Astrocyte of the spinal cord (primary cell): ENCODE data around the gene OR6B2.

Experiments
- DNase-seq: peaks from one replicate; pipeline ENCODE4 v3.0.0; 2011; ENCODE audit warnings: low read depth, low spot score
- H3K4me3 ChIP-seq: 2 replicates; pipeline ENCODE4 v1.5.1; 2011; ENCODE audit warnings: low read depth, mild to moderate bottlenecking, low read length, moderate library complexity
- in situ Hi-C: cut with HindIII; loops from 2 replicates; pipeline ENCODE4 v1.10.0; 2017; ENCODE audit warnings: low sequenced_read_pairs
- TF ChIP-seq, protein P1 (sequence below): IDR thresholded peaks from 2 replicates; pipeline ENCODE4 v1.5.1; 2012; ENCODE audit warnings: low read depth, mild to moderate bottlenecking, low read length, inconsistent platforms

OR6B2 gene

DNA sequence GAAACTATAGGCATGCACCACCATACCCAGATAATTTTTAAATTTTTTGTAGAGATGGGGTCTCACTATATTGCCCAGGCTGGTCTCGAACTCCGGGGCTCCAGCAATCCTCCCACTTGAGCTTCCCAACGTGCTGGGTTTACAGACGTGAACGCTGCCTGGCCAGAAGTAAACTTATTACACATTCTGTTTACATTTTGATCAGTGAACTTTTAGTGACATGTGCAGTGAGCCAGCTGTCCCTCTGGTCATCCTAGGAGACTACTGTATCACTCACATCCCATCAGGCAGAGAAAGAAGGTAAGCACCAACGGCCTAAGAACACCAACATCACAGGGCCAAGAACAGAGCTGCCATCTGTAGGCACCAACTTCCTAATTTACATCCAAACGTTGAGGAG is 27.2 kb downstream of the OR6B2 start:
- H3K4me3 ChIP-seq, result no peak overlapping the region
- in situ Hi-C loops, result no loop called here
- DNase-seq, result no peak
- TF ChIP-seq, protein P1, sequence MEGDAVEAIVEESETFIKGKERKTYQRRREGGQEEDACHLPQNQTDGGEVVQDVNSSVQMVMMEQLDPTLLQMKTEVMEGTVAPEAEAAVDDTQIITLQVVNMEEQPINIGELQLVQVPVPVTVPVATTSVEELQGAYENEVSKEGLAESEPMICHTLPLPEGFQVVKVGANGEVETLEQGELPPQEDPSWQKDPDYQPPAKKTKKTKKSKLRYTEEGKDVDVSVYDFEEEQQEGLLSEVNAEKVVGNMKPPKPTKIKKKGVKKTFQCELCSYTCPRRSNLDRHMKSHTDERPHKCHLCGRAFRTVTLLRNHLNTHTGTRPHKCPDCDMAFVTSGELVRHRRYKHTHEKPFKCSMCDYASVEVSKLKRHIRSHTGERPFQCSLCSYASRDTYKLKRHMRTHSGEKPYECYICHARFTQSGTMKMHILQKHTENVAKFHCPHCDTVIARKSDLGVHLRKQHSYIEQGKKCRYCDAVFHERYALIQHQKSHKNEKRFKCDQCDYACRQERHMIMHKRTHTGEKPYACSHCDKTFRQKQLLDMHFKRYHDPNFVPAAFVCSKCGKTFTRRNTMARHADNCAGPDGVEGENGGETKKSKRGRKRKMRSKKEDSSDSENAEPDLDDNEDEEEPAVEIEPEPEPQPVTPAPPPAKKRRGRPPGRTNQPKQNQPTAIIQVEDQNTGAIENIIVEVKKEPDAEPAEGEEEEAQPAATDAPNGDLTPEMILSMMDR, result no peak

DNA sequence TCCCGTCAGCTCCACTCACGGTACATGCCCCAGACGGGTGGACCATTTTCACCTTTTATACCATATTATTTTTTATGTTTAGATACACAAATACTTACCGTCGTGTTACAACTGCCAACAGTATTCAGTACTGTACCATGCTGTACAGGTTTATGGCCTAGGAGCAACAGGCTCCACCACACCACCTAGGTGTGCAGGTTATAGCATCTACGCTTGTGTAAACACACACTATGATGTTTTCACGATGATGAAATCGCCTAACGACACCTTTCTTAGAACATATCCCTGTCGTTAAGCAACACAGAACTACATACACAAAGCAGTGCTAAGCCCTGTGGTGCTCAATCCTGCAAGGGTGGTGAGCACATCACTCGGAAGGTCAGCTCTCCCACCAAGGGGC is 29.6 kb downstream of the OR6B2 start:
- in situ Hi-C loops, result no loop called here
- DNase-seq, result no peak
- TF ChIP-seq, protein P1, result no peak
- H3K4me3 ChIP-seq, result no peak overlapping the region

DNA sequence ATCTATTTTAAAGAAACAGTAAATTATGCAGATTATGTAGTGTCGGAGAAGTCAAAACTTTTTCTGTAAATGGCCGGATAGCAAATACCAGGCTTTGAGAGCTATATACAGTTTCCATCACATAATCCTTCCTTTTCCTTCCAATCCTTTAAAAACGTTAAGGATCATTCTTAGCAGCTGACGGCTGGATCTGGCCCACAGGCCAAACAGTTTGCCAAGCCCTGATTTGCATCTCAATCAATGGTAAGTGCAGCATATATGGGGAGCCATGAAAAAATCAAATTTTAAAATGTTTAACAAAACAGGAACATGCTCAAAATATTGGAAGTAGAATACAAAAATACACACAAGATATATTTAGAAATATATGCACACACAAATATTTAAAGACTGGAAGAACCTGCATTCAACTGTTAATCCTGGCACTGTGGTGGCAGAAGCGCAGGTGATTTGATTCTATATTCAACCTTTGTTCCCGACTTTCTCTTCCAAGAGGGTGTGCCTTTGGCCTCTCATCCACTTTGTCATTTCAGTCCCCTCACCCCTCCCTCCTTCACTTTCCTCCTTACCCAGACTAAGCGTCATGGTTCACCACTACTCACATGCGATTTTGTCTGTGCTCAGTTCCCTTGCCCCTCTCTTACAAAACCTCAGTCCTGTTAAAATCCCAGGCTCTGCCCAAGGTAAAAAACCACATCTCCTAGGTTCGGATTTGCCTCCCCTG is 32.4 kb downstream of the OR6B2 start:
- in situ Hi-C loops, result no loop called here
- H3K4me3 ChIP-seq, result no peak overlapping the region

DNA sequence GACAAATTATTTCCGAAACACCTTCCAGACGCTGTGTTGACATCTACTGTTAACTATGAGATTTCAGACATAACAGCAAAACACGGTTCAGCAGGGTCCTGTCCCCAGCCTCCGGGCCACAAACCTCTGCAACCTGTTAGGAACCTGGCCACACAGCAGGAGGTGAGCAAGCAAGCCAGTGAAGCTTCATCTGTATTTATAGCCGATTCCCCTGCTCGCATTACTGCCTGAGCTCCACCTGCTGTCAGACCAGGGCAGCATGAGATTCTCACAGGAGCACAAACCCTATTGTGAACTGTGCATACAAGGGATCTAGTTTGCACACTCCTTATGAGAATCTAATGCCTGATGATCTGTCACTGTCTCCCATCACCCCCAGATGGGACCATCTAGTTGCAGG is 36.1 kb downstream of the OR6B2 start:
- no peak overlapping the region for H3K4me3 ChIP-seq
- TF ChIP-seq, protein P1, result no peak
- in situ Hi-C loops, result no loop called here
- no peak for DNase-seq

More for the DNA sequence above, 32.4 kb downstream of the OR6B2 start:
- DNase-seq, result no peak
- TF ChIP-seq, protein P1, result no peak

DNA sequence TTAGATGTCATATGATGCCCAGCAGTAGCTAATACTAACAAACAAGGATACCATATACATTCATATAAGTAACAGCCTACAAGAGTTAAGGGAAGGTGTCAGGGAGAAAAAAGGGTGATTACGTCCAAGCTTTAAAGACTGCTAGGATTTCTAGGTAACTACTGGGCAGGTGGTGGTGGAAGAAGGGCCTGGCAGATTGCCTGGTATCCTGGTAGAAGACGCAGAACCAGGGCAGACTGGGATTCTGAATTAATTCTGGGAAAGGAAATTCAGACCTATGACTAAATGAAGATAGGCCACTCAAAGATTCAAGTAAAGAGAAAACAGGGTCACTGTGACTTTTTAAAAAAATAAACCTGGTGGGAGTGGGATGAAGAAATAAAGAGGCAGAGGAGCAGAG is 36.9 kb downstream of the OR6B2 start:
- no peak overlapping the region for H3K4me3 ChIP-seq
- TF ChIP-seq, protein P1, result no peak
- in situ Hi-C loops, result no loop called here
- no peak for DNase-seq

DNA sequence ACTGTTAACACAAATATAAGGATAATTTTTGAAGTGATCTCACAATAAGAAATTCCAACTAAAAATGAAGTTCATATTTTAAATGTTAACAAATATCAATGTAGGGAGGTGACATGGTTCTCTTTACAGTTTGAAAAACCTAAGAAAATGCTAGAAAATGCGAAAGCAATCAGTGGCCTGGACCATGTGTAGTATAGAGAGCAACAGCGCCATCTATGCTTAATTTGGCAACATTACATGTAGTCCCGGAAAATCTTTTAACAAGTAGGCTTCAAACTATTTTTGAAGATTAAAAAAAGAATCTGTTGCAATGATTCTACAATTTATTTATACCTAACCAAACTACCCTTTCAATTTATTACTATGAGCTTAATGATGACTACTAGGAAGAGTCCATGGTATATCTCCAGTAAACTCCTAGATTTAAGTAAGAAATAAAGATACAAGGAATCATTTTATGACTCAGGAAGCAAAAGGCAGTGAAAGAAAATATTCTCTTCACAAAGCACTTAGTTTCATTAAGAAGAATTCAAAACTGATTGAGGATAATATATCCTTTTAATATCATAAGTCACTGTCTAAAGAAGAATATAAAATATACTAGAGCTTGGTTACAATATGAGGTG is 38.4 kb downstream of the OR6B2 start:
- no peak overlapping the region for H3K4me3 ChIP-seq
- TF ChIP-seq, protein P1, result peak; percentile 71
- in situ Hi-C loops, result no loop called here
- peak; percentile 73 for DNase-seq
